ENCODE results near the gene SLC36A2.

DNA sequence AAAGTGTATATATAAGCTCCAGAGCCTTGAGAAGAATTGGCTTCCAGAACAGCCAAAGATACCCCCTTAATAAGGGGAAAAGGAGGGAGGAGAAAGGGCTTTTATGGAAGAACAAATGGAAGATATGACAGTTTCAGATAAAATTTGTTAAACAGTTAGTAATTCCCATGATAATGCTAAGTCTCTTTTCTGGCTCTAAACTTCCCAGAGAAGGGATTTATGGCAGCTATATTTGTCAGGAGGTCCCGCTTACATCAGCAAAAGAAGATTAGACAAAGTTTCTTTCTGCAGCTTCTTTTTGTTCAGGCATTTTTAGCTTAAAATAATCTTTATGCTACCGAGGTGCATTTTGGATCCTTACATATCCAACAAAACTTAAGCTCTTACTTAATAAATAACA lies 29.5 kb downstream of the SLC36A2 start:
- TF ChIP-seq EZH2phosphoT487 (IDR thresholded peaks at IDR 0.05; ENCODE audit: borderline replicate concordance, low read depth, low read length) (no peak), CTCF (conservative IDR thresholded peaks at IDR 0.05; ENCODE audit: low read length) (no peak)

All from OCI-LY7 (cell line).